ENCODE results near the gene CCDC148. TPM values are rescaled to one million over a fixed set of nuclear protein-coding genes. Genes with fewer than 3 reads are reported as not detected.
A peak's percentile ranks its signal among the peaks of the same experiment; 100 is the strongest.

Gene CCDC148
- total RNA-seq, 1 donor from 2014 or later: 2.4 TPM

- H3K4me1 ChIP-seq (ENCODE audit: insufficient read depth, low read length): peaks cover 22% of the 10 kb centered on the region
- TF ChIP-seq CTCF (IDR thresholded peaks at IDR 0.05; ENCODE audit: insufficient read depth, low read depth, low read length): no peak
- H3K9me3 ChIP-seq (ENCODE audit: insufficient read depth, low read depth, low read length): peaks cover 3% of the 10 kb centered on the region
- H3K9me3 Mint-ChIP-seq (ENCODE audit: unreplicated experiment): peaks cover 12% of the 10 kb centered on the region
- DNase-seq (ENCODE audit: low read depth) (peak; percentile 71), FAIRE-seq (peak; percentile 93)
- peak overlapping the region; percentile 70 for H3K27ac Mint-ChIP-seq (ENCODE audit: unreplicated experiment)
- no peaks in the 10 kb centered on the region for H3K79me2 ChIP-seq (ENCODE audit: insufficient read depth, low read length)
- no peaks in the 10 kb centered on the region for H3K27me3 ChIP-seq (ENCODE audit: insufficient read depth, low read length)
- H3K4me3 Mint-ChIP-seq (ENCODE audit: unreplicated experiment): no peak overlapping the region
- no peaks in the 10 kb centered on the region for H3K36me3 ChIP-seq (ENCODE audit: insufficient read depth, low read length)
- H3K9ac ChIP-seq (ENCODE audit: low read length): no peak overlapping the region
- H4K20me1 ChIP-seq (ENCODE audit: insufficient read depth, low read length): no peaks in the 10 kb centered on the region
- H3K4me1 Mint-ChIP-seq (ENCODE audit: low read depth, unreplicated experiment): peaks cover 29% of the 10 kb centered on the region
- peak overlapping the region; percentile 20 for H3K4me2 ChIP-seq (ENCODE audit: low read length)
- H3K27ac ChIP-seq (ENCODE audit: low read depth, low read length): peak overlapping the region; percentile 46
- no peak overlapping the region for H2AFZ ChIP-seq (ENCODE audit: low read depth, low read length)
- H3K4me3 ChIP-seq (ENCODE audit: insufficient read depth, low read depth, low read length): no peak overlapping the region
- no peaks in the 10 kb centered on the region for H3K27me3 Mint-ChIP-seq (ENCODE audit: low read depth, unreplicated experiment)
- H3K36me3 Mint-ChIP-seq (ENCODE audit: low read depth, unreplicated experiment): no peaks in the 10 kb centered on the region
Measured at GRCh38 chr2:158414538-158414937, 42.0 kb downstream of the CCDC148 start.

- TF ChIP-seq EZH2 (IDR thresholded peaks at IDR 0.05; ENCODE audit: insufficient read depth, low read length) (no peak), CTCF (IDR thresholded peaks at IDR 0.05; ENCODE audit: insufficient read depth, low read depth, low read length) (no peak)
- no peaks in the 10 kb centered on the region for H3K27me3 Mint-ChIP-seq (ENCODE audit: low read depth, unreplicated experiment)
- Histone ChIP-seq H2AFZ (ENCODE audit: low read depth, low read length) (no peak overlapping the region), H3K4me2 (ENCODE audit: low read length) (peak overlapping the region; percentile 2), H3K79me2 (ENCODE audit: insufficient read depth, low read length) (no peaks in the 10 kb centered on the region), H3K27me3 (ENCODE audit: insufficient read depth, low read length) (no peaks in the 10 kb centered on the region), H4K20me1 (ENCODE audit: insufficient read depth, low read length) (no peaks in the 10 kb centered on the region), H3K9ac (ENCODE audit: low read length) (no peak overlapping the region), H3K36me3 (ENCODE audit: insufficient read depth, low read length) (no peaks in the 10 kb centered on the region), H3K27ac (ENCODE audit: low read depth, low read length) (peak overlapping the region; percentile 41), H3K4me1 (ENCODE audit: insufficient read depth, low read length) (peaks cover 22% of the 10 kb centered on the region), H3K4me3 (ENCODE audit: insufficient read depth, low read depth, low read length) (no peak overlapping the region), H3K9me3 (ENCODE audit: insufficient read depth, low read depth, low read length) (peaks cover 3% of the 10 kb centered on the region)
- DNase-seq (ENCODE audit: low read depth): no peak
- H3K36me3 Mint-ChIP-seq (ENCODE audit: low read depth, unreplicated experiment): no peaks in the 10 kb centered on the region
- H3K4me3 Mint-ChIP-seq (ENCODE audit: unreplicated experiment): no peak overlapping the region
- peak overlapping the region; percentile 70 for H3K27ac Mint-ChIP-seq (ENCODE audit: unreplicated experiment)
- peaks cover 29% of the 10 kb centered on the region for H3K4me1 Mint-ChIP-seq (ENCODE audit: low read depth, unreplicated experiment)
- peaks cover 17% of the 10 kb centered on the region for H3K9me3 Mint-ChIP-seq (ENCODE audit: unreplicated experiment)
- FAIRE-seq: no peak
Measured at GRCh38 chr2:158413581-158413980, 43.0 kb downstream of the CCDC148 start.

- H3K27ac ChIP-seq (ENCODE audit: low read depth, low read length): peak overlapping the region; percentile 35
- peak overlapping the region; percentile 64 for H3K27ac Mint-ChIP-seq (ENCODE audit: unreplicated experiment)
- peaks cover 29% of the 10 kb centered on the region for H3K4me1 Mint-ChIP-seq (ENCODE audit: low read depth, unreplicated experiment)
- no peak overlapping the region for H2AFZ ChIP-seq (ENCODE audit: low read depth, low read length)
- DNase-seq (ENCODE audit: low read depth) (peak; percentile 75), FAIRE-seq (peak; percentile 76)
- H3K79me2 ChIP-seq (ENCODE audit: insufficient read depth, low read length): no peaks in the 10 kb centered on the region
- peak overlapping the region; percentile 56 for H3K4me2 ChIP-seq (ENCODE audit: low read length)
- no peaks in the 10 kb centered on the region for H3K36me3 ChIP-seq (ENCODE audit: insufficient read depth, low read length)
- no peak overlapping the region for H3K4me3 ChIP-seq (ENCODE audit: insufficient read depth, low read depth, low read length)
- no peaks in the 10 kb centered on the region for H4K20me1 ChIP-seq (ENCODE audit: insufficient read depth, low read length)
- peaks cover 17% of the 10 kb centered on the region for H3K9me3 Mint-ChIP-seq (ENCODE audit: unreplicated experiment)
- TF ChIP-seq CTCF (IDR thresholded peaks at IDR 0.05; ENCODE audit: insufficient read depth, low read depth, low read length): no peak
- TF ChIP-seq EZH2 (IDR thresholded peaks at IDR 0.05; ENCODE audit: insufficient read depth, low read length): no peak
- H3K27me3 ChIP-seq (ENCODE audit: insufficient read depth, low read length): no peaks in the 10 kb centered on the region
- no peaks in the 10 kb centered on the region for H3K36me3 Mint-ChIP-seq (ENCODE audit: low read depth, unreplicated experiment)
- peak overlapping the region; percentile 15 for H3K9ac ChIP-seq (ENCODE audit: low read length)
- H3K4me1 ChIP-seq (ENCODE audit: insufficient read depth, low read length): peaks cover 22% of the 10 kb centered on the region
- H3K9me3 ChIP-seq (ENCODE audit: insufficient read depth, low read depth, low read length): peaks cover 3% of the 10 kb centered on the region
- H3K4me3 Mint-ChIP-seq (ENCODE audit: unreplicated experiment): no peak overlapping the region
- H3K27me3 Mint-ChIP-seq (ENCODE audit: low read depth, unreplicated experiment): no peaks in the 10 kb centered on the region
Measured at GRCh38 chr2:158412206-158412605, 44.3 kb downstream of the CCDC148 start.
